H1 (cell line): ENCODE data around the gene EPHA10. TPM values are rescaled to one million over a fixed set of nuclear protein-coding genes. Genes with fewer than 3 reads are reported as not detected.

Experiments
- CTCF ChIA-PET: fragments of 300-600 bp; sonication (Branson Sonifier 250); formaldehyde crosslinking; loops from one replicate; lab custom pipeline; 2021; ENCODE audit not compliant: partially characterized antibody; lab: Charles Lee
- POLR2A ChIA-PET: fragments of 300-600 bp; sonication (Branson Sonifier 250); formaldehyde crosslinking; loops from one replicate; lab custom pipeline; 2021; ENCODE audit warnings: inconsistent platforms; ENCODE audit not compliant: partially characterized antibody; lab: Charles Lee
- DNase-seq, 2 experiments: peaks; one replicate each; pipeline versions ENCODE4 v3.0.0 to v3.0.0-alpha.2; 2010 to 2022; ENCODE audit warnings: low spot score in 2 of 2, low read depth in 1 of 2, mixed read lengths in 1 of 2
- FAIRE-seq: peaks from 2 replicates; lab custom pipeline; 2011; peaks lifted over from hg19 to GRCh38; lab: Jason Lieb, UNC
- H2AFZ ChIP-seq: 2 replicates; pipeline ENCODE4 v1.8.1; 2012; ENCODE audit warnings: low read length, inconsistent platforms
- H2AK5ac ChIP-seq: 2 replicates; pipeline ENCODE4 v1.6.1; 2013; ENCODE audit warnings: low read depth, low read length
- H2BK120ac ChIP-seq: replicated peaks from 2 replicates; pipeline ENCODE3; 2013; ENCODE audit warnings: low read depth, low read length, inconsistent platforms
- H2BK12ac ChIP-seq: 2 replicates; pipeline ENCODE4 v1.6.1; 2013; ENCODE audit warnings: low read depth, low read length
- H2BK15ac ChIP-seq: 2 replicates; pipeline ENCODE4 v1.6.1; 2013; ENCODE audit warnings: low read length
- H2BK20ac ChIP-seq: 2 replicates; pipeline ENCODE4 v1.6.1; 2013; ENCODE audit warnings: low read length
- H2BK5ac ChIP-seq: 2 replicates; pipeline ENCODE4 v1.6.1; 2013; ENCODE audit warnings: low read depth, low read length
- H3K14ac ChIP-seq: 2 replicates; pipeline ENCODE4 v1.6.1; 2013; ENCODE audit warnings: inconsistent platforms; ENCODE audit not compliant: insufficient read length
- H3K18ac ChIP-seq: 2 replicates; pipeline ENCODE4 v1.6.1; 2013; ENCODE audit warnings: low read length; ENCODE audit errors: extremely low read depth
- H3K23ac ChIP-seq: 2 replicates; pipeline ENCODE4 v1.6.1; 2013; ENCODE audit warnings: inconsistent platforms; ENCODE audit not compliant: insufficient read length
- H3K23me2 ChIP-seq: 2 replicates; pipeline ENCODE4 v1.6.1; 2013; ENCODE audit warnings: low read depth, low read length
- H3K27ac ChIP-seq: 2 replicates; pipeline ENCODE4 v1.6.1; 2011; ENCODE audit warnings: low read depth, low read length, inconsistent platforms
- H3K27me3 ChIP-seq, 4 experiments: replicated peaks in 1 of 4; 1 replicate in 1 of 4; 2 replicates in 3 of 4; pipeline versions ENCODE4 v1.6.1 to v1.8.1; 2011 to 2013; ENCODE audit warnings: low read length in 3 of 4, mild to moderate bottlenecking in 3 of 4, inconsistent platforms in 2 of 4, mixed read lengths in 2 of 4, moderate library complexity in 1 of 4; ENCODE audit not compliant: control insufficient read depth in 3 of 4, insufficient read depth in 3 of 4; ENCODE audit errors: extremely low read depth in 1 of 4
- H3K36me3 ChIP-seq, 4 experiments: 2 replicates each; pipeline versions ENCODE4 v1.6.1 to v1.8.1; 2011 to 2013; ENCODE audit warnings: mild to moderate bottlenecking in 4 of 4, low read length in 3 of 4, moderate library complexity in 2 of 4, control low read depth in 1 of 4, inconsistent platforms in 1 of 4; ENCODE audit not compliant: insufficient read depth in 4 of 4, control insufficient read depth in 2 of 4
- H3K4ac ChIP-seq: replicated peaks from 2 replicates; pipeline ENCODE3; 2013; ENCODE audit warnings: low read length, low read depth, mixed read lengths, inconsistent platforms; ENCODE audit not compliant: insufficient read length
- H3K4me1 ChIP-seq, 4 experiments: replicated peaks in 1 of 4; 1 replicate in 1 of 4; 2 replicates in 3 of 4; pipeline versions ENCODE4 v1.6.1 to v1.8.1; 2011 to 2013; ENCODE audit warnings: low read length in 3 of 4, inconsistent platforms in 2 of 4, mixed read lengths in 1 of 4; ENCODE audit not compliant: insufficient read depth in 4 of 4, control insufficient read depth in 3 of 4
- H3K4me2 ChIP-seq, 2 experiments: 2 replicates each; pipeline versions ENCODE4 v1.6.1 to v1.8.1; 2011 to 2013; ENCODE audit warnings: low read depth in 2 of 2, low read length in 2 of 2, control low read depth in 1 of 2, inconsistent platforms in 1 of 2, mild to moderate bottlenecking in 1 of 2; ENCODE audit not compliant: insufficient read depth in 1 of 2
- H3K4me3 ChIP-seq, 4 experiments: fragments of 200-600, 300-600 bp in 1 of 4; sonication (generic), shearing (Covaris generic), sonication (Bioruptor Twin) in 1 of 4; 2 replicates each; pipeline versions ENCODE4 v1.5.1 to v1.8.1; 2011 to 2016; ENCODE audit warnings: low read length in 4 of 4, low read depth in 3 of 4, control low read depth in 2 of 4, inconsistent platforms in 2 of 4, mild to moderate bottlenecking in 2 of 4, mixed read lengths in 1 of 4, moderate library complexity in 1 of 4; ENCODE audit not compliant: insufficient read depth in 2 of 4; ENCODE audit errors: extremely low read depth in 1 of 4
- H3K56ac ChIP-seq: replicated peaks from 2 replicates; pipeline ENCODE3; 2013; ENCODE audit warnings: low read depth, mild to moderate bottlenecking, mixed read lengths, low read length, inconsistent platforms; ENCODE audit not compliant: insufficient read length
- H3K79me1 ChIP-seq: 2 replicates; pipeline ENCODE4 v1.6.1; 2013; ENCODE audit warnings: low read depth, low read length, control low read depth
- H3K79me2 ChIP-seq, 2 experiments: 2 replicates each; pipeline versions ENCODE4 v1.6.1 to v1.8.1; 2012 to 2013; ENCODE audit warnings: low read length in 2 of 2, mild to moderate bottlenecking in 2 of 2, inconsistent platforms in 1 of 2; ENCODE audit not compliant: insufficient read depth in 2 of 2, control insufficient read depth in 1 of 2
- H3K9ac ChIP-seq, 4 experiments: replicated peaks in 1 of 4; 1 replicate in 1 of 4; 2 replicates in 3 of 4; pipeline versions ENCODE4 v1.6.1 to v1.8.1; 2011 to 2013; ENCODE audit warnings: low read depth in 3 of 4, low read length in 3 of 4, control low read depth in 2 of 4, mild to moderate bottlenecking in 2 of 4, moderate library complexity in 2 of 4, inconsistent platforms in 1 of 4; ENCODE audit errors: extremely low read depth in 1 of 4
- H3K9me3 ChIP-seq, 2 experiments: 2 replicates each; pipeline versions ENCODE4 v1.6.1 to v1.8.1; 2012 to 2013; ENCODE audit warnings: mild to moderate bottlenecking in 2 of 2, moderate library complexity in 2 of 2, control low read depth in 1 of 2, inconsistent platforms in 1 of 2, low read depth in 1 of 2, low read length in 1 of 2, mixed read lengths in 1 of 2; ENCODE audit not compliant: insufficient read depth in 2 of 2
- H4K20me1 ChIP-seq, 2 experiments: replicated peaks in 1 of 2; 2 replicates each; pipeline versions ENCODE3 to v1.8.1; 2011 to 2013; ENCODE audit warnings: inconsistent platforms in 2 of 2, low read length in 2 of 2, mild to moderate bottlenecking in 1 of 2; ENCODE audit not compliant: insufficient read depth in 2 of 2, control insufficient read depth in 1 of 2
- H4K5ac ChIP-seq: 2 replicates; pipeline ENCODE4 v1.6.1; 2013; ENCODE audit warnings: low read length, low read depth, mixed read lengths, inconsistent platforms; ENCODE audit not compliant: insufficient read length
- H4K8ac ChIP-seq: 2 replicates; pipeline ENCODE4 v1.8.0; 2013; ENCODE audit warnings: mild to moderate bottlenecking, moderate library complexity, low read length, inconsistent platforms; ENCODE audit not compliant: insufficient read depth; ENCODE audit errors: extremely low read depth
- H4K91ac ChIP-seq: replicated peaks from 2 replicates; pipeline ENCODE3; 2013; ENCODE audit warnings: low read length, mixed read lengths, inconsistent platforms; ENCODE audit not compliant: insufficient read length
- CREB1 ChIP-seq: IDR thresholded peaks from 2 replicates; pipeline ENCODE4 v1.6.1; 2012; ENCODE audit warnings: inconsistent platforms
- EP300 ChIP-seq, 2 experiments: IDR thresholded peaks; 1 replicate in 1 of 2; 2 replicates in 1 of 2; pipeline ENCODE4 v1.6.1; 2011 to 2012; ENCODE audit warnings: low read depth in 2 of 2, low read length in 2 of 2, mild to moderate bottlenecking in 2 of 2, borderline replicate concordance in 1 of 2, inconsistent platforms in 1 of 2, moderate library complexity in 1 of 2
- FOSL1 ChIP-seq: IDR thresholded peaks from 2 replicates; pipeline ENCODE4 v1.6.1; 2011; ENCODE audit warnings: mild to moderate bottlenecking, low read depth, low read length, moderate library complexity; ENCODE audit not compliant: insufficient read depth
- JUND ChIP-seq: IDR thresholded peaks from 2 replicates; pipeline ENCODE4 v1.6.1; 2011; ENCODE audit warnings: mild to moderate bottlenecking, improper control_type of control experiment, low read length
- KDM1A ChIP-seq: fragments of 200-600, 300-600 bp; sonication (generic); IDR thresholded peaks from 2 replicates; pipeline ENCODE4 v1.7.1; 2016; ENCODE audit warnings: mild to moderate bottlenecking, low read length, borderline replicate concordance
- NRF1 ChIP-seq: IDR thresholded peaks from 2 replicates; pipeline ENCODE4 v1.6.1; 2011; ENCODE audit warnings: mild to moderate bottlenecking, low read depth, low read length, improper control_type of control experiment
- POLR2A ChIP-seq, 2 experiments: IDR thresholded peaks; 1 replicate in 1 of 2; 2 replicates in 1 of 2; pipeline ENCODE4 v1.6.1; 2011; ENCODE audit warnings: low read depth in 2 of 2, low read length in 2 of 2, mild to moderate bottlenecking in 2 of 2; ENCODE audit errors: control extremely low read depth in 1 of 2
- POLR2AphosphoS5 ChIP-seq: IDR thresholded peaks from 2 replicates; pipeline ENCODE4 v1.6.1; 2011; ENCODE audit warnings: low read depth, low read length
- SUZ12 ChIP-seq: fragments of 200-600 bp; sonication (generic); IDR thresholded peaks from 2 replicates; pipeline ENCODE4 v1.6.1; 2012; ENCODE audit warnings: mild to moderate bottlenecking, inconsistent platforms, low read length, moderate library complexity, mixed read lengths
- TAF1 ChIP-seq: IDR thresholded peaks from 2 replicates; pipeline ENCODE4 v1.6.1; 2011; ENCODE audit warnings: mild to moderate bottlenecking, low read depth, low read length
- TAF7 ChIP-seq: optimal IDR thresholded peaks from 2 replicates; pipeline ENCODE3; 2011; ENCODE audit warnings: low read depth, mild to moderate bottlenecking, inconsistent platforms, low read length, moderate library complexity, borderline replicate concordance
- TBP ChIP-seq: IDR thresholded peaks from 2 replicates; pipeline ENCODE4 v1.6.1; 2011; ENCODE audit warnings: low read depth, low read length, improper control_type of control experiment
- WGBS, 2 experiments: shearing (Covaris generic) in 1 of 2; methylation state at CpG; one replicate each; pipeline versions ENCODE4 v1.1.6 to v1.1.7; 2013 to 2015; ENCODE audit warnings: low lambda C conversion rate in 2 of 2, mixed read lengths in 2 of 2, inconsistent platforms in 1 of 2, low coverage in 1 of 2, missing lambda C conversion rate in 1 of 2; ENCODE audit not compliant: insufficient replicate concordance in 2 of 2, insufficient coverage in 1 of 2, insufficient read length in 1 of 2; ENCODE audit errors: extremely low coverage in 1 of 2, missing lambda C conversion rate in 1 of 2; 5-methylcytosine and 5-hydroxymethylcytosine counted together
- polyA plus RNA-seq, 7 experiments: library from polyadenylated mRNA; depleted of rRNA in 3 of 7; stranded (reverse) in 5 of 7; unstranded in 2 of 7; fragments of >200 nt in 5 of 7; fragments of 200-250 nt in 2 of 7; gene quantifications; 1 replicate in 5 of 7; 2 replicates in 1 of 7; 4 replicates in 1 of 7; pipeline versions ENCODE4 v1.2.1 to v1.2.3, GENCODE V29; 2011 to 2013; ENCODE audit warnings: missing spikeins in 2 of 7, mixed read lengths in 2 of 7
- total RNA-seq: library from RNA; stranded (reverse); fragmentation: NEBNext Ultra II Directional; extraction: Animal tissue kit (Norgen Biotek cat#: 25700); gene quantifications from 2 replicates; pipeline ENCODE4 v1.2.1, GENCODE V29; 2021
- TF ChIP-seq, protein P1 (sequence below): IDR thresholded peaks from 2 replicates; pipeline ENCODE4 v1.6.1; 2011; ENCODE audit warnings: low read length, improper control_type of control experiment

Gene EPHA10
- total and polyA plus RNA-seq, 2 of the 8 experiments (the other 6 are each of a cell fraction or from before 2014, with no cell fraction given) = 0.54 to 1.0 TPM

DNA sequence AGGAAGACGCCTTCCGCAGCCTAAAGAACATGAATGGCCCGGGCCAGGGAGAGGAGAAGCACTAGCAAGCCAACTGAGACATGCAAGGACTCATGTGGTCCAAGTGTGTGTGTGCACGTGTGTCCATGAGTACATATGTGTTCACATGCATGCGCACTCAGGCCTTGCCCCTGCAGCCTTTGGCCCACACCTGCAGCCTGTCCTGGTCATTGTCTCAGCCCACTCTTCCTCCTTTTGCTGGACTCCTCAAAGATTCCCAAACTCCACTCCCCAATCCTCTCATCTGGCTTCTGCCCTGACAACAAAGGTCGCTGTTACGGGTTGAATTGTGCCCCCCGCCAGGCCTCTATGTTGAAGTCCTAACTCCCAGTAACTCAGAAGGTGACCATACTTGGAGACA, 50.7 kb downstream of the EPHA10 start:
- Histone ChIP-seq H2AFZ (no peak overlapping the region), H3K9ac (no peak overlapping the region), H3K9me3 (no peaks in the 10 kb centered on the region), H3K36me3 (peaks cover 2 to 9% (median 5%) of the 10 kb centered on the region in 4 experiments; a peak in 7 of 8 replicates), H3K4me2 (no peak overlapping the region), H3K23me2 (no peaks in the 10 kb centered on the region), H3K56ac (no peak overlapping the region), H3K18ac (no peak overlapping the region), H4K91ac (no peak overlapping the region), H3K14ac (no peak overlapping the region), H3K23ac (no peak overlapping the region), H3K4me3 (no peak overlapping the region), H2BK5ac (no peak overlapping the region), H4K8ac (no peak overlapping the region), H2BK120ac (no peak overlapping the region), H3K27me3 (no peaks in the 10 kb centered on the region), H2BK15ac (no peak overlapping the region), H2BK20ac (no peak overlapping the region), H4K5ac (no peak overlapping the region), H4K20me1 (peaks cover 0 to under 1% of the 10 kb centered on the region in 2 experiments), H3K4me1 (no peaks in the 10 kb centered on the region), H3K79me1 (no peaks in the 10 kb centered on the region), H3K27ac (no peak overlapping the region), H2BK12ac (no peak overlapping the region), H2AK5ac (no peak overlapping the region), H3K79me2 (no peaks in the 10 kb centered on the region), H3K4ac (no peak overlapping the region)
- FAIRE-seq (no peak), DNase-seq (no peak)
- ChIA-PET CTCF (interaction anchor here (0.7 kb wide), 1 partner anchor 26 kb away, joined by 3 read pairs; no protein-coding TSS in a partner anchor), POLR2A (interaction anchor here (1.0 kb wide), 1 partner anchor 91 kb away, joined by 3 read pairs; no protein-coding TSS in a partner anchor)
- WGBS, 2 experiments = 88% methylated on average over 8 of the region's 8 CpGs; no CpG with 5 or more reads in 1 of the 2 experiments
- no peak for TF ChIP-seq POLR2AphosphoS5
- TF ChIP-seq KDM1A = no peak
- TF ChIP-seq CREB1 = no peak
- no peak for TF ChIP-seq TAF7
- no peak for TF ChIP-seq NRF1
- no peak for TF ChIP-seq TBP
- no peak for TF ChIP-seq TAF1
- no peak for TF ChIP-seq POLR2A (IDR thresholded peaks at IDR 0.05; ENCODE audit: control extremely low read depth in 1 of 2, low read depth in 2 of 2, low read length in 2 of 2)
- no peak for TF ChIP-seq EP300 (IDR thresholded peaks at IDR 0.05; ENCODE audit: borderline replicate concordance in 1 of 2, low read depth in 2 of 2, low read length in 2 of 2)
- TF ChIP-seq FOSL1 = no peak
- TF ChIP-seq SUZ12 = no peak
- no peak for TF ChIP-seq JUND
- TF ChIP-seq, protein P1, sequence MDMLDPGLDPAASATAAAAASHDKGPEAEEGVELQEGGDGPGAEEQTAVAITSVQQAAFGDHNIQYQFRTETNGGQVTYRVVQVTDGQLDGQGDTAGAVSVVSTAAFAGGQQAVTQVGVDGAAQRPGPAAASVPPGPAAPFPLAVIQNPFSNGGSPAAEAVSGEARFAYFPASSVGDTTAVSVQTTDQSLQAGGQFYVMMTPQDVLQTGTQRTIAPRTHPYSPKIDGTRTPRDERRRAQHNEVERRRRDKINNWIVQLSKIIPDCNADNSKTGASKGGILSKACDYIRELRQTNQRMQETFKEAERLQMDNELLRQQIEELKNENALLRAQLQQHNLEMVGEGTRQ = no peak
